GM12878 (cell line): ENCODE measurements around the gene LTA. TPM values are rescaled to one million over a fixed set of nuclear protein-coding genes. Genes with fewer than 3 reads are reported as not detected.

Source experiments
- CBX5 ChIP-seq: sonication (generic); IDR thresholded peaks from 2 replicates; pipeline ENCODE4 v1.6.1; 2016; ENCODE audit warnings: low read depth, moderate library complexity, mild to moderate bottlenecking, inconsistent platforms
- FOS ChIP-seq: IDR thresholded peaks from 3 replicates; pipeline ENCODE4 v1.6.1; 2011; ENCODE audit warnings: borderline replicate concordance; ENCODE audit not compliant: insufficient read length; ENCODE audit errors: extremely low read depth
- HDAC6 ChIP-seq: fragments of 200-600 bp; sonication (generic); IDR thresholded peaks from one replicate; pipeline ENCODE4 v1.8.0; 2017; ENCODE audit warnings: antibody characterized with exemption; ENCODE audit not compliant: unreplicated experiment
- IKZF1 ChIP-seq: fragments of 450-650 bp; conservative IDR thresholded peaks from 2 replicates; pipeline ENCODE4 v1.6.1; 2017; ENCODE audit warnings: antibody characterized with exemption, mild to moderate bottlenecking
- KDM1A ChIP-seq: fragments of 200-600 bp; sonication (generic); IDR thresholded peaks from 2 replicates; pipeline ENCODE4 v1.6.1; 2016; ENCODE audit warnings: borderline replicate concordance
- MYC ChIP-seq: IDR thresholded peaks from 2 replicates; pipeline ENCODE4 v1.6.1; 2011; ENCODE audit warnings: mild to moderate bottlenecking, low read length, moderate library complexity, inconsistent platforms; ENCODE audit not compliant: insufficient read depth, insufficient replicate concordance, insufficient read length, severe bottlenecking
- NR2C1 ChIP-seq: fragments of 450-650 bp; IDR thresholded peaks from 2 replicates; pipeline ENCODE4 v1.6.1; 2017; ENCODE audit warnings: antibody characterized with exemption, mild to moderate bottlenecking, moderate library complexity
- TAF1 ChIP-seq: IDR thresholded peaks from 2 replicates; pipeline ENCODE4 v1.6.1; 2011; ENCODE audit warnings: mild to moderate bottlenecking, low read depth, low read length, borderline replicate concordance
- TCF12 ChIP-seq: IDR thresholded peaks from 2 replicates; pipeline ENCODE4 v1.6.1; 2011; ENCODE audit warnings: low read depth, mild to moderate bottlenecking, low read length
- TCF3 ChIP-seq: IDR thresholded peaks from 2 replicates; pipeline ENCODE4 v1.6.1; 2012; ENCODE audit warnings: low read depth, mild to moderate bottlenecking, low read length, borderline replicate concordance; ENCODE audit not compliant: insufficient read depth
- ZNF207 ChIP-seq: fragments of 450-650 bp; IDR thresholded peaks from 2 replicates; pipeline ENCODE4 v1.6.1; 2014; ENCODE audit warnings: antibody characterized with exemption, mild to moderate bottlenecking, borderline replicate concordance
- ZNF217 ChIP-seq: fragments of 450-650 bp; IDR thresholded peaks from 2 replicates; pipeline ENCODE4 v1.6.1; 2017; ENCODE audit warnings: antibody characterized with exemption, mild to moderate bottlenecking
- polyA plus RNA-seq, 11 experiments: library from polyadenylated mRNA; depleted of rRNA in 4 of 11; unstranded in 6 of 11; stranded (reverse) in 5 of 11; fragments of >200 nt; fragmentation: Nextera tagmentation in 4 of 11; fragmentation: Illumina TruSeq in 1 of 11; extraction: Ambion mirVana in 4 of 11; extraction: Trizol in 1 of 11; gene quantifications; 1 replicate in 1 of 11; 2 replicates in 10 of 11; pipeline versions ENCODE4 v1.2.1 to v1.2.3, GENCODE V29; 2011 to 2016; ENCODE audit warnings: inconsistent platforms in 2 of 11, missing spikeins in 2 of 11, low read depth in 1 of 11
- total RNA-seq, 4 experiments: library from RNA; depleted of rRNA in 3 of 4; stranded (reverse); fragments of >200 nt in 3 of 4; fragmentation: Illumina TruSeq in 1 of 4; extraction: Trizol in 1 of 4; gene quantifications; 2 replicates each; pipeline versions ENCODE4 v1.2.1 to v1.2.3, GENCODE V29; 2013 to 2021
- TF ChIP-seq, protein P1 (sequence below): fragments of 150-350 bp; IDR thresholded peaks from 2 replicates; pipeline ENCODE4 v1.6.1; 2014; ENCODE audit warnings: mild to moderate bottlenecking, low read depth, low read length
- TF ChIP-seq, protein P2 (sequence below): fragments of 450-650 bp; IDR thresholded peaks from 2 replicates; pipeline ENCODE4 v1.6.1; 2016; ENCODE audit warnings: mild to moderate bottlenecking, moderate library complexity, borderline replicate concordance
- TF ChIP-seq, protein P3 (sequence below): fragments of 450-650 bp; IDR thresholded peaks from 2 replicates; pipeline ENCODE4 v1.6.1; 2017; ENCODE audit warnings: mild to moderate bottlenecking
- TF ChIP-seq, protein P4 (sequence below): fragments of 450-650 bp; formaldehyde crosslinking; IDR thresholded peaks from 2 replicates; pipeline ENCODE4 v1.4.0; 2020; ENCODE audit warnings: mild to moderate bottlenecking, moderate library complexity

LTA gene
- total and polyA plus RNA-seq, 10 of the 15 experiments (the other 5 are each of a cell fraction or from before 2014, with no cell fraction given): 27.5 to 100 (median 75.1) TPM

DNA sequence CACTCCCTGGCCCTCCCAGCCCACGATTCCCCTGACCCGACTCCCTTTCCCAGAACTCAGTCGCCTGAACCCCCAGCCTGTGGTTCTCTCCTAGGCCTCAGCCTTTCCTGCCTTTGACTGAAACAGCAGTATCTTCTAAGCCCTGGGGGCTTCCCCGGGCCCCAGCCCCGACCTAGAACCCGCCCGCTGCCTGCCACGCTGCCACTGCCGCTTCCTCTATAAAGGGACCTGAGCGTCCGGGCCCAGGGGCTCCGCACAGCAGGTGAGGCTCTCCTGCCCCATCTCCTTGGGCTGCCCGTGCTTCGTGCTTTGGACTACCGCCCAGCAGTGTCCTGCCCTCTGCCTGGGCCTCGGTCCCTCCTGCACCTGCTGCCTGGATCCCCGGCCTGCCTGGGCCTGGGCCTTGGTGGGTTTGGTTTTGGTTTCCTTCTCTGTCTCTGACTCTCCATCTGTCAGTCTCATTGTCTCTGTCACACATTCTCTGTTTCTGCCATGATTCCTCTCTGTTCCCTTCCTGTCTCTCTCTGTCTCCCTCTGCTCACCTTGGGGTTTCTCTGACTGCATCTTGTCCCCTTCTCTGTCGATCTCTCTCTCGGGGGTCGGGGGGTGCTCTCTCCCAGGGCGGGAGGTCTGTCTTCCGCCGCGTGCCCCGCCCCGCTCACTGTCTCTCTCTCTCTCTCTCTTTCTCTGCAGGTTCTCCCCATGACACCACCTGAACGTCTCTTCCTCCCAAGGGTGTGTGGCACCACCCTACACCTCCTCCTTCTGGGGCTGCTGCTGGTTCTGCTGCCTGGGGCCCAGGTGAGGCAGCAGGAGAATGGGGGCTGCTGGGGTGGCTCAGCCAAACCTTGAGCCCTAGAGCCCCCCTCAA lies at the start of gene LTA (continued):
- TF ChIP-seq TAF1 (no peak; the same call in 1 of the 2 replicates), IKZF1 (peak; percentile 77), CBX5 (no peak), FOS (no peak), HDAC6 (no peak), MYC (peak; percentile 32), ZNF217 (no peak), TCF12 (peak; percentile 85), ZNF207 (peak; percentile 78; the same call in 1 of the 2 replicates), NR2C1 (no peak), KDM1A (no peak), TCF3 (peak; percentile 83)
- TF ChIP-seq, protein P1, sequence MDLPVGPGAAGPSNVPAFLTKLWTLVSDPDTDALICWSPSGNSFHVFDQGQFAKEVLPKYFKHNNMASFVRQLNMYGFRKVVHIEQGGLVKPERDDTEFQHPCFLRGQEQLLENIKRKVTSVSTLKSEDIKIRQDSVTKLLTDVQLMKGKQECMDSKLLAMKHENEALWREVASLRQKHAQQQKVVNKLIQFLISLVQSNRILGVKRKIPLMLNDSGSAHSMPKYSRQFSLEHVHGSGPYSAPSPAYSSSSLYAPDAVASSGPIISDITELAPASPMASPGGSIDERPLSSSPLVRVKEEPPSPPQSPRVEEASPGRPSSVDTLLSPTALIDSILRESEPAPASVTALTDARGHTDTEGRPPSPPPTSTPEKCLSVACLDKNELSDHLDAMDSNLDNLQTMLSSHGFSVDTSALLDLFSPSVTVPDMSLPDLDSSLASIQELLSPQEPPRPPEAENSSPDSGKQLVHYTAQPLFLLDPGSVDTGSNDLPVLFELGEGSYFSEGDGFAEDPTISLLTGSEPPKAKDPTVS: no peak
- TF ChIP-seq, protein P2, sequence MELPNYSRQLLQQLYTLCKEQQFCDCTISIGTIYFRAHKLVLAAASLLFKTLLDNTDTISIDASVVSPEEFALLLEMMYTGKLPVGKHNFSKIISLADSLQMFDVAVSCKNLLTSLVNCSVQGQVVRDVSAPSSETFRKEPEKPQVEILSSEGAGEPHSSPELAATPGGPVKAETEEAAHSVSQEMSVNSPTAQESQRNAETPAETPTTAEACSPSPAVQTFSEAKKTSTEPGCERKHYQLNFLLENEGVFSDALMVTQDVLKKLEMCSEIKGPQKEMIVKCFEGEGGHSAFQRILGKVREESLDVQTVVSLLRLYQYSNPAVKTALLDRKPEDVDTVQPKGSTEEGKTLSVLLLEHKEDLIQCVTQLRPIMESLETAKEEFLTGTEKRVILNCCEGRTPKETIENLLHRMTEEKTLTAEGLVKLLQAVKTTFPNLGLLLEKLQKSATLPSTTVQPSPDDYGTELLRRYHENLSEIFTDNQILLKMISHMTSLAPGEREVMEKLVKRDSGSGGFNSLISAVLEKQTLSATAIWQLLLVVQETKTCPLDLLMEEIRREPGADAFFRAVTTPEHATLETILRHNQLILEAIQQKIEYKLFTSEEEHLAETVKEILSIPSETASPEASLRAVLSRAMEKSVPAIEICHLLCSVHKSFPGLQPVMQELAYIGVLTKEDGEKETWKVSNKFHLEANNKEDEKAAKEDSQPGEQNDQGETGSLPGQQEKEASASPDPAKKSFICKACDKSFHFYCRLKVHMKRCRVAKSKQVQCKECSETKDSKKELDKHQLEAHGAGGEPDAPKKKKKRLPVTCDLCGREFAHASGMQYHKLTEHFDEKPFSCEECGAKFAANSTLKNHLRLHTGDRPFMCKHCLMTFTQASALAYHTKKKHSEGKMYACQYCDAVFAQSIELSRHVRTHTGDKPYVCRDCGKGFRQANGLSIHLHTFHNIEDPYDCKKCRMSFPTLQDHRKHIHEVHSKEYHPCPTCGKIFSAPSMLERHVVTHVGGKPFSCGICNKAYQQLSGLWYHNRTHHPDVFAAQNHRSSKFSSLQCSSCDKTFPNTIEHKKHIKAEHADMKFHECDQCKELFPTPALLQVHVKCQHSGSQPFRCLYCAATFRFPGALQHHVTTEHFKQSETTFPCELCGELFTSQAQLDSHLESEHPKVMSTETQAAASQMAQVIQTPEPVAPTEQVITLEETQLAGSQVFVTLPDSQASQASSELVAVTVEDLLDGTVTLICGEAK: no peak
- TF ChIP-seq, protein P3, sequence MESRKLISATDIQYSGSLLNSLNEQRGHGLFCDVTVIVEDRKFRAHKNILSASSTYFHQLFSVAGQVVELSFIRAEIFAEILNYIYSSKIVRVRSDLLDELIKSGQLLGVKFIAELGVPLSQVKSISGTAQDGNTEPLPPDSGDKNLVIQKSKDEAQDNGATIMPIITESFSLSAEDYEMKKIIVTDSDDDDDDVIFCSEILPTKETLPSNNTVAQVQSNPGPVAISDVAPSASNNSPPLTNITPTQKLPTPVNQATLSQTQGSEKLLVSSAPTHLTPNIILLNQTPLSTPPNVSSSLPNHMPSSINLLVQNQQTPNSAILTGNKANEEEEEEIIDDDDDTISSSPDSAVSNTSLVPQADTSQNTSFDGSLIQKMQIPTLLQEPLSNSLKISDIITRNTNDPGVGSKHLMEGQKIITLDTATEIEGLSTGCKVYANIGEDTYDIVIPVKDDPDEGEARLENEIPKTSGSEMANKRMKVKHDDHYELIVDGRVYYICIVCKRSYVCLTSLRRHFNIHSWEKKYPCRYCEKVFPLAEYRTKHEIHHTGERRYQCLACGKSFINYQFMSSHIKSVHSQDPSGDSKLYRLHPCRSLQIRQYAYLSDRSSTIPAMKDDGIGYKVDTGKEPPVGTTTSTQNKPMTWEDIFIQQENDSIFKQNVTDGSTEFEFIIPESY: no peak
- TF ChIP-seq, protein P4, sequence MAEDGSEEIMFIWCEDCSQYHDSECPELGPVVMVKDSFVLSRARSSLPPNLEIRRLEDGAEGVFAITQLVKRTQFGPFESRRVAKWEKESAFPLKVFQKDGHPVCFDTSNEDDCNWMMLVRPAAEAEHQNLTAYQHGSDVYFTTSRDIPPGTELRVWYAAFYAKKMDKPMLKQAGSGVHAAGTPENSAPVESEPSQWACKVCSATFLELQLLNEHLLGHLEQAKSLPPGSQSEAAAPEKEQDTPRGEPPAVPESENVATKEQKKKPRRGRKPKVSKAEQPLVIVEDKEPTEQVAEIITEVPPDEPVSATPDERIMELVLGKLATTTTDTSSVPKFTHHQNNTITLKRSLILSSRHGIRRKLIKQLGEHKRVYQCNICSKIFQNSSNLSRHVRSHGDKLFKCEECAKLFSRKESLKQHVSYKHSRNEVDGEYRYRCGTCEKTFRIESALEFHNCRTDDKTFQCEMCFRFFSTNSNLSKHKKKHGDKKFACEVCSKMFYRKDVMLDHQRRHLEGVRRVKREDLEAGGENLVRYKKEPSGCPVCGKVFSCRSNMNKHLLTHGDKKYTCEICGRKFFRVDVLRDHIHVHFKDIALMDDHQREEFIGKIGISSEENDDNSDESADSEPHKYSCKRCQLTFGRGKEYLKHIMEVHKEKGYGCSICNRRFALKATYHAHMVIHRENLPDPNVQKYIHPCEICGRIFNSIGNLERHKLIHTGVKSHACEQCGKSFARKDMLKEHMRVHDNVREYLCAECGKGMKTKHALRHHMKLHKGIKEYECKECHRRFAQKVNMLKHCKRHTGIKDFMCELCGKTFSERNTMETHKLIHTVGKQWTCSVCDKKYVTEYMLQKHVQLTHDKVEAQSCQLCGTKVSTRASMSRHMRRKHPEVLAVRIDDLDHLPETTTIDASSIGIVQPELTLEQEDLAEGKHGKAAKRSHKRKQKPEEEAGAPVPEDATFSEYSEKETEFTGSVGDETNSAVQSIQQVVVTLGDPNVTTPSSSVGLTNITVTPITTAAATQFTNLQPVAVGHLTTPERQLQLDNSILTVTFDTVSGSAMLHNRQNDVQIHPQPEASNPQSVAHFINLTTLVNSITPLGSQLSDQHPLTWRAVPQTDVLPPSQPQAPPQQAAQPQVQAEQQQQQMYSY (CRISPR knock-in tag): no peak
